Stomach smooth muscle (tissue), 2 donors: ENCODE measurements around the gene CHFR.
"Not testable (repeated sequence)": the region's sequence is repeated elsewhere in the genome, so short reads cannot be mapped to it uniquely, and the experiment has no call there.

ENCODE experiments used
- H3K27ac ChIP-seq: one replicate; pipeline ENCODE4 v1.7.0; 2013; ENCODE audit warnings: mild to moderate bottlenecking, low read length, inconsistent platforms
- H3K27me3 ChIP-seq, 2 donors: one replicate each; pipeline ENCODE4 v1.7.0; 2013; ENCODE audit warnings: low read length in 2 of 2; ENCODE audit not compliant: insufficient read depth in 2 of 2, control insufficient read depth in 1 of 2
- H3K36me3 ChIP-seq, 2 donors: one replicate each; pipeline ENCODE4 v1.7.0; 2013; ENCODE audit warnings: low read length in 2 of 2; ENCODE audit not compliant: control insufficient read depth in 2 of 2, insufficient read depth in 2 of 2
- H3K4me1 ChIP-seq: one replicate; pipeline ENCODE4 v1.7.0; 2013; ENCODE audit warnings: low read length; ENCODE audit not compliant: control insufficient read depth, insufficient read depth
- H3K4me3 ChIP-seq, 2 donors: one replicate each; pipeline ENCODE4 v1.7.0; 2013; ENCODE audit warnings: low read length in 2 of 2
- H3K9ac ChIP-seq, 2 donors: one replicate each; pipeline ENCODE4 v1.7.0; 2013; ENCODE audit warnings: low read length in 2 of 2, mild to moderate bottlenecking in 1 of 2
- H3K9me3 ChIP-seq, 2 donors: one replicate each; pipeline ENCODE4 v1.7.0; 2013; ENCODE audit warnings: low read length in 2 of 2; ENCODE audit not compliant: control insufficient read depth in 2 of 2
- donor health status: healthy.
- donor health status: Pancreatic carcinoma.

The CHFR gene

DNA sequence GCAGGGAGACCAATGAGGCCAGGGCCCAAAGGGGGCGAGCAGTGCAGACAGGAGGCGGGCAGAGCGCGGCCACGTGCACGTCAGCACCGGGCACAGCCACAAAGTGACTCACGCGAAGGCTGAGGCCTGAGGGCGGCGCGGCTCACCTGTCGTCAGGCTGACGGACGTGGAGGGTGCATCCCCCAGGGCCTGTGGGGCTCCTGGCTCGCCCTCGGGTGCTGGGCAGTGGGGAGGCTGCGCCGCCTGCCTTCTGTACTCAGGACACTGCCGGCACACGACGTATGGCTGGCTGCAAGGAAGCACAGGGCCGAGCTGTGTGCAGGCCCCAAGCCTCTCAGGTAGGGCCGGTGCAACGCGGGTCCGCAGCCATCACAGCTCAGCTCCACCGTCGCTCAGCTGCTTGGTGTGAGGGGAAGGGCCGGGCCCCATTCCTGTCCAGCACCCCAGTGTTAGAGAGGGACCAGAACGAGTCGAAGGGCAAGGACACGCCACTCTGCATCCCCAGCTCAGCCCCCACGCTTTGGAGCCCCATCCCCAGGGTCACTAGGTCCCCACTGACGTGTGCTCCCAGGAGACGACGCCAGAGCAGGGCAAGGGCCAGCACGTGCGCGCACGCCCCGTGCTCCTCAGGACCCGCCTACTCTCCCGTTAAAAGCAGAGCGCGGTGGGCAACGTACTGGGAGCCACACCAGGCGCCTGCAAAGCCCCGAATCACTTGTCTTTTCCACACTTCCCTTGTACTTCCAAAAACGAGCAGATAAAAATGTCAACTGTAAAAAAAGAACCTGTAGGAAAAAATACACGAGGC lies 33.9 kb downstream of the CHFR start:
- Histone ChIP-seq H3K36me3 (peaks cover 54 to 60% of the 10 kb centered on the region in 2 donors), H3K9ac (no peak overlapping the region), H3K4me1 (no peaks in the 10 kb centered on the region), H3K27me3 (no peaks in the 10 kb centered on the region), H3K4me3 (no peak overlapping the region), H3K27ac (no peak overlapping the region), H3K9me3 (no peaks in the 10 kb centered on the region)

DNA sequence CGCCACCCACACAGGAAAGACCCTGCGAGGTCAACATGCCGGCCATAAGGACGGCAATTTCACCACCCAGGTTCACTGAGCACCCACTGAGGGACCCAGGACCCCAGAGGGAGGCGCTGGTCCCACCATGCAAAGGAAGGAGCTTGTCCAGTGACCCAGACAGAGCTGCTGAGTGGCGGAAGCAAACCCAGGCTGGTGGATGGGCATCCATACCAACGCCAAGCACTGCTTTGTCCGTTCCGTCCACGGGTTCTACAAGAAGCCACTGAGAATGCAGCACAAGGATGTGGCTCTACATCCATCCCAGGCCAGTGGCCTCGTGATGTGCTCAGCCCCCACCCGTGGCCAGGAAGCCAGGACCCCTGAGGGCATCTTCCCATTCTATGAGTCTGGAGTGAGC lies 34.9 kb downstream of the CHFR start:
- H3K36me3 ChIP-seq = peaks cover 59 to 61% of the 10 kb centered on the region in 2 donors
- no peaks in the 10 kb centered on the region for H3K4me1 ChIP-seq
- H3K9ac ChIP-seq = no peak overlapping the region

DNA sequence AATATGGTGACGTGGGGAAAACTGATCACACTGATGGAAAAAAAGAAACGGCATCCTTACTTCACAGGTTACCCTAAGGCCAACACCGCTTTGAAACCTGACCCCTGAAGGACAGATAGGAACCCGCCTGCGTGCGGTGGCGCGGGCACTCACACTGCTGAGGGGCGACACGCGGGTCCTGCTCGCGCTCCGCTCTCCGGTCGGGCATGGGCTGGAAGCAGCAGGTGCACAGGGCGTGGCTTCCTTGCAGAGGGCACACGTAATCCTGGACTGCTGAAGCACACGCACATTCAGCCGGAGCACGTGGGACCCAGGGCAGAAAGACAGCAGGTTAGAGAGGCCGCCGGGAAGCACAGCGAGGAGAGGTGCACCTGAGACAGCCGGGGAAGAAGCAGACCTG lies 35.9 kb downstream of the CHFR start:
- Histone ChIP-seq H3K9ac (no peak overlapping the region), H3K4me3 (no peak overlapping the region), H3K27ac (no peak overlapping the region), H3K36me3 (peaks cover 60 to 63% of the 10 kb centered on the region in 2 donors), H3K4me1 (no peaks in the 10 kb centered on the region), H3K27me3 (no peaks in the 10 kb centered on the region), H3K9me3 (no peaks in the 10 kb centered on the region)

More for the DNA sequence above, 34.9 kb downstream of the CHFR start:
- Histone ChIP-seq H3K27me3 (no peaks in the 10 kb centered on the region), H3K9me3 (no peaks in the 10 kb centered on the region), H3K27ac (no peak overlapping the region), H3K4me3 (no peak overlapping the region)

DNA sequence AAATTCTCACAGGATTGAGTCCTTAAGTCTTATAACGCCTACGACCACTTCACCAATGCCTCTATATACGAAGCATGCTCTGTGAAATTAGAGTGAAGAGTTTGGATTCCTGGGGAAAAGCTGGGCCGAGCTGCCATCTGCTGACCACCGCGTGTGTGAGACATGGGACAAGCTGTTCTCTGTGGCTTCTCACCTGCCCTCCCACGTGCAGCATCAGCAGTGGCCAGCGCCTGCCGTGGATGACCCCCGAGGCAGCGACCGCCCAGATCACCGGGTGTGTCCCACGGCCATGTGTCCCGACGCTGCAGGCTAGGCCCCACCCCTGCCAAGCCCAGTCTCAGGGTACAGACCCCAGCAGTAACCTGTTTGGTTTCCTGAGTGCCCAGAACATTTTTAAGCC lies 37.1 kb downstream of the CHFR start:
- Histone ChIP-seq H3K9me3 (no peaks in the 10 kb centered on the region), H3K27ac (no peak overlapping the region), H3K4me3 (no peak overlapping the region), H3K36me3 (peaks cover 58 to 59% of the 10 kb centered on the region in 2 donors), H3K9ac (no peak overlapping the region), H3K27me3 (no peaks in the 10 kb centered on the region), H3K4me1 (no peaks in the 10 kb centered on the region)

DNA sequence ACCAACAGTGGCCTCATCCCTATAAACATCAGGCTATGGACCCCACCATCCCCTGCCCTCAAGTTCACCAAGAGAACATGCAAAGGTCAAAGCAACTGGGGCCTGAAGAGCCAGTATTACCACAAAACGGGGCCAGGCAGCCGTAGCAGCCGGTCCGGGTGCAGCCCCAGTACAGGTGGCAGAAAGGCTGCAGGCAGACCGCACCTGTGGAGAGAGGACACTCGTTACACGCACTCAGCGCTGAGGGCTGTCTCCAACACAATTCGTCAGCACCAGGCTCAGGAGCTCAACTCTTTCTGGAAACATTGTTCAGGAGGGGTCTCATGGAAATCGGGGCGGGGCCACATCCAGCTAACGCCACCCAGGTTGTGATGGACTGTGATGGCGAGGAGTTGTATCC lies 38.9 kb downstream of the CHFR start:
- peaks cover 53 to 61% of the 10 kb centered on the region in 2 donors for H3K36me3 ChIP-seq
- H3K9me3 ChIP-seq = no peaks in the 10 kb centered on the region
- H3K27ac ChIP-seq = no peak overlapping the region
- no peak overlapping the region for H3K4me3 ChIP-seq
- no peak overlapping the region for H3K9ac ChIP-seq
- H3K4me1 ChIP-seq = no peaks in the 10 kb centered on the region
- H3K27me3 ChIP-seq = no peaks in the 10 kb centered on the region

DNA sequence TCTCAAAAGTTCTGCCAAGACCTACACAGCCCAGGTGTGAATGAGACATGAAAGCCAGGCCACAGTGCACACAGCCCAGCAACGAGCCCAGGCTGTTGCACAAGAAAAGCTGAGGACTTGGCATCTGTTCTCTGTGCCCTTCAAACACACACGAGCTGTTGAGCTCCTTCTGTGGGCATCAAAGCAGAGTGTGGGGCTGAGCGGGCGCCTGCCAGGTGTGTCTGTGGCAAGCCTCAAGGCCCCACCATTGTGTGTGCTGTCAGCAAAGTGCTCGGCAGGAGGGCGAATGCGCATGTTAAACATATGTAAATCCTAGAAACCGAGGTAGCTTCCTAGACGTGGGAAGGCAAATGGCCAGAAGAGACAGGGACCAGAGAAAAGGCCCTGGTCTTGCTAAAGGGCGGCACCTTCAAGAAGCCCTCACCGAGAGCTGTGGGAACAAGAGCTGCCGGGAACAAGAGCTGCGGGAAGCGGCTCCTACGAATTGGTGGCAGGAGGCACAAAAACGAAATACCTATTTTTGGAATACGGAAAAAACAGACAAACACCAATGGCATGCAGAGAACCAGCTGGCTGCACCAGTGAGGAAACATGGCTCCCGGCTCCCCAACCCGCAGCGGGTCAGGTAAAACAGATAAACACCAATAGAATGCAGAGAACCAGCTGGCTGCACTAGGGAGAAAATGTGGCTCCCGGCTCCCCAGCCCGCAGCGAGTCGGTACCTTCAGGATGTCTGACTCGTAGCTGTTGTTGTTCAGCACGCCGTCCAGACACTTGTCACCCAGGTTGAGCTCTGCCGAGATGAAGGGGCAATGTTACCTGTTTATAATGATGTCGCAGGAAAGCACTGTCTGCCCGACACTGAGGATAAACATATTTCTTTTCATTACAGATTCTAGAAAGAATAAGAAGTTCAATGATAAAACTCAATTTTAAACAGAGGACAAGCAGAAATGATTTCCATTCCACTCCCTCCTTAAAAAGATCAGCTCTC lies 39.7 kb downstream of the CHFR start:
- Histone ChIP-seq H3K4me3 (no peak overlapping the region), H3K36me3 (peaks cover 49 to 57% of the 10 kb centered on the region in 2 donors), H3K27ac (no peak overlapping the region)

DNA sequence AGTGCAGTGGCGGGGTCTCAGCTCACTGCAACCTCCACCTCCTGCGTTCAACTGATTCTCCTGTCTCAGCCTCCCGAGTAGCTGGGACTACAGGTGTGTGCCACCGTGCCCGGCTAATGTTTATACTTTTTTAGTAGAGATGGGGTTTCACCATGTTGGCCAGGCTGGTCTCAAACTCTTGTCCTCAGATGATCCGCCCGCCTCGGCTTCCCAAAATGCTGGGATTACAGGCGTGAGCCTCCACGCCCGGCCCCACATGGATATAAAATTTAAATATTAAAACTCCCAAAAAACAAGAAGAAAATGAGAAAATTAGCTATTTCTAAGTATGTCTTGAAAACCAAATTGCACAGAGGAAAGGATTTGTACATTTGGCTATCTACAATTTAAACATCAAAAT lies 42.7 kb downstream of the CHFR start:
- peaks cover 39 to 52% of the 10 kb centered on the region in 2 donors for H3K36me3 ChIP-seq
- H3K9me3 ChIP-seq, H3K9ac ChIP-seq, H3K27ac ChIP-seq, H3K4me3 ChIP-seq, H3K4me1 ChIP-seq, H3K27me3 ChIP-seq: not testable (repeated sequence)

More for the DNA sequence above, 39.7 kb downstream of the CHFR start:
- H3K9me3 ChIP-seq = no peaks in the 10 kb centered on the region
- H3K4me1 ChIP-seq = no peaks in the 10 kb centered on the region
- no peak overlapping the region for H3K9ac ChIP-seq
- no peaks in the 10 kb centered on the region for H3K27me3 ChIP-seq

DNA sequence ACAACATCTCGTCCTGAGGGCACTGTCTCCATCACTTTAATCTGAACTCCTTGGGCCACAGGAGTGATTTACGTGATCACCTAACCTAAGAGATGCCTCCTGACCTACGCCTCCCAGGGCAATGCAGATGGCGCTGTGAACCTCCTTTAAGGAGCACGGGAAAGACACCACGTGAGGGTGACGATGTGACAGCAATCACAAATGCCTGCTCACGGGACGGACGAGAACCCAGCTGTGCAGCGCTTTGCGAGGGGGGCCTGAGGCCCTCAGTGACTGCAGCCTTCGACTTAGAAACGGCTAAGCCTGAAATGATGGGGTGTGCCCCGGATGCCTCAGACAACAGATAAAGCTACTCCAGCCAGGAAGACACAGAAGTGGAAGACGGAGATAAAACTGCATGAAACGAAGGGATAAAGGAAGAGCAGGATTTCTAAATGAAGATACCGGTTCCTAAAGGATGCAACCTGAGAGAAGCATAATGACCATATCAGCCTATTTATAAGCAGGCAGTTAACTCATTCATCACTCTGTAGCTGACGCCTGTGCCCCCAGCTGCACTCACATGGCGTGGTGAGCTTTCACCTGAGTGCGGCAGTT lies 44.9 kb downstream of the CHFR start:
- H3K4me3 ChIP-seq = no peak overlapping the region
- no peaks in the 10 kb centered on the region for H3K9me3 ChIP-seq
- peaks cover 6% of the 10 kb centered on the region for H3K4me1 ChIP-seq
- H3K27ac ChIP-seq = no peak overlapping the region
- peaks cover 33 to 44% of the 10 kb centered on the region in 2 donors for H3K36me3 ChIP-seq
- no peaks in the 10 kb centered on the region for H3K27me3 ChIP-seq
- no peak overlapping the region for H3K9ac ChIP-seq

DNA sequence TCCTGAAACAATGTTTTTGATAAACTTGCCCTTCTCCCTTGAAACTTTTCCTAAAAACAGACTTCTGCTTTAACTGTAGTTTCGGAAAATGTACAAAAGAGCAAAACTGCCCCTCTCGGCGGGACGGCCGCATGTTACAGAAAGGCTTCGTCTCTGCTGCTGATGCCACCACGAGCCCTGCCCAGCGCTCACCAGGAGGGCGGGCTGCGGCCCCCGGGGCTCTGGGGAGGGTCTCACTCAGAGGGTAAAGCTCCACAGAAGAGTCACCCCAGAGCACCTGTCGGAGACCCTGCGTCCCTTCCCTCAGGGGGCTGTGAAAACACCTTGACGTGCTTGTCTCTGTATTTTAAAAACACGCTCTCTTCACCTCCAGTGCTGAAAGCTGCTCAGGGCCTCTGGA lies 46.3 kb downstream of the CHFR start:
- Histone ChIP-seq H3K36me3 (peaks cover 23 to 34% of the 10 kb centered on the region in 2 donors), H3K9ac (no peak overlapping the region), H3K4me3 (no peak overlapping the region), H3K27ac (no peak overlapping the region), H3K4me1 (peaks cover 6% of the 10 kb centered on the region), H3K9me3 (no peaks in the 10 kb centered on the region), H3K27me3 (no peaks in the 10 kb centered on the region)

DNA sequence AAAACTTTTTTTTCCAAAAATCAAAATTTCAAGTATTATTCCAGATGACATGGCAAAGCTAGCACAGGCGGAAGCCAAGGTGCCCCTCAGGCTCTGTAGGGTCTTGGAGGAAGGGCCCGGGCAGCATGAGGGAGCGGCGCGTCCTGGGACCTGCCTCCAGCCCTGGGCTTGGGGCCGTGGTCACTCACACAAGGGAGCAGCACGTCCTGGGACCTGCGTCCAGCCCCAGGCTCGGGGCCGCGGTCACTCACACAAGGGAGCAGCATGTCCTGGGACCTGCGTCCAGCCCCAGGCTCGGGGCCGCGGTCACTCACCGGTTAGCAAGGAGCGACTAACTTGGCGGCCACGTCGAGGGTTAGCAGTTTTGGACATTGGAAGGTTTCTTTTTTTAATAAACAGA lies 46.9 kb downstream of the CHFR start:
- Histone ChIP-seq H3K4me1 (peaks cover 6% of the 10 kb centered on the region), H3K27me3 (no peaks in the 10 kb centered on the region), H3K36me3 (peaks cover 19 to 30% of the 10 kb centered on the region in 2 donors), H3K4me3 (no peak overlapping the region), H3K9ac (no peak overlapping the region), H3K27ac (no peak overlapping the region), H3K9me3 (no peaks in the 10 kb centered on the region)
